SK-N-SH treated with all-trans-retinoic acid at 6 μM for 48 hours (cell line): ENCODE measurements around the gene S100A3.
A peak's percentile ranks its signal among the peaks of the same experiment; 100 is the strongest.

Experiments used
- ATAC-seq: fragments of 200-7000 bp; cut with Tn5 transposase; 3 replicates; pipeline ENCODE4 v1.9.1; 2020; ENCODE audit warnings: mild to moderate bottlenecking, moderate library complexity
- ARNTL ChIP-seq: fragments of 450-650 bp; formaldehyde crosslinking; IDR thresholded peaks from 2 replicates; pipeline ENCODE4 v1.5.0; 2020; ENCODE audit warnings: low read depth, mild to moderate bottlenecking, moderate library complexity, borderline replicate concordance
- BACH2 ChIP-seq: fragments of 250-450 bp; sonication (Bioruptor Pico); IDR thresholded peaks from 2 replicates; pipeline ENCODE4 v1.9.0; 2021; ENCODE audit warnings: mild to moderate bottlenecking, borderline replicate concordance
- CREB5 ChIP-seq: fragments of 250-450 bp; sonication (Bioruptor Pico); IDR thresholded peaks from 2 replicates; pipeline ENCODE4 v1.5.1; 2020; ENCODE audit warnings: low read depth, mild to moderate bottlenecking, moderate library complexity
- CSDC2 ChIP-seq: fragments of 250-450 bp; sonication (Bioruptor Pico); IDR thresholded peaks from 2 replicates; pipeline ENCODE4 v1.5.0; 2020; ENCODE audit warnings: mild to moderate bottlenecking, moderate library complexity
- CSRNP3 ChIP-seq: fragments of 250-450 bp; sonication (Bioruptor Pico); IDR thresholded peaks from 2 replicates; pipeline ENCODE4 v1.5.1; 2021; ENCODE audit warnings: mild to moderate bottlenecking, moderate library complexity
- ESRRG ChIP-seq: fragments of 250-450 bp; sonication (Bioruptor Pico); IDR thresholded peaks from 2 replicates; pipeline ENCODE4 v1.6.1; 2021; ENCODE audit warnings: mild to moderate bottlenecking
- GLIS3 ChIP-seq: fragments of 250-450 bp; sonication (Bioruptor Pico); IDR thresholded peaks from 2 replicates; pipeline ENCODE4 v1.5.0; 2020; ENCODE audit warnings: mild to moderate bottlenecking, moderate library complexity
- ISL1 ChIP-seq: fragments of 250-450 bp; sonication (Bioruptor Pico); IDR thresholded peaks from 2 replicates; pipeline ENCODE4 v2.1.2; 2022; ENCODE audit warnings: mild to moderate bottlenecking, moderate library complexity
- OSR1 ChIP-seq: fragments of 250-450 bp; sonication (Bioruptor Pico); IDR thresholded peaks from 2 replicates; pipeline ENCODE4 v1.8.0; 2022; ENCODE audit warnings: moderate library complexity, mild to moderate bottlenecking, inconsistent platforms
- PATZ1 ChIP-seq: fragments of 250-450 bp; sonication (Bioruptor Pico); IDR thresholded peaks from 2 replicates; pipeline ENCODE4 v1.8.0; 2020; ENCODE audit warnings: mild to moderate bottlenecking, moderate library complexity, borderline replicate concordance
- PPARA ChIP-seq: fragments of 250-450 bp; sonication (Bioruptor Pico); IDR thresholded peaks from 2 replicates; pipeline ENCODE4 v1.5.0; 2020; ENCODE audit warnings: mild to moderate bottlenecking, borderline replicate concordance
- RARB ChIP-seq: fragments of 250-450 bp; sonication (Bioruptor Pico); IDR thresholded peaks from 2 replicates; pipeline ENCODE4 v1.8.0; 2021; ENCODE audit warnings: mild to moderate bottlenecking, moderate library complexity
- SNAI2 ChIP-seq: fragments of 250-450 bp; sonication (Bioruptor Pico); IDR thresholded peaks from 2 replicates; pipeline ENCODE4 v1.5.0; 2020; ENCODE audit warnings: mild to moderate bottlenecking, moderate library complexity
- TCF4 ChIP-seq: fragments of 250-450 bp; sonication (Bioruptor Pico); IDR thresholded peaks from 2 replicates; pipeline ENCODE4 v1.8.0; 2021; ENCODE audit warnings: mild to moderate bottlenecking, moderate library complexity, borderline replicate concordance
- TOX ChIP-seq: fragments of 250-450 bp; sonication (Bioruptor Pico); IDR thresholded peaks from 2 replicates; pipeline ENCODE4 v1.8.0; 2021; ENCODE audit warnings: mild to moderate bottlenecking, moderate library complexity, borderline replicate concordance
- TSHZ2 ChIP-seq: fragments of 250-450 bp; sonication (Bioruptor Pico); IDR thresholded peaks from 2 replicates; pipeline ENCODE4 v1.5.0; 2020; ENCODE audit warnings: mild to moderate bottlenecking, moderate library complexity
- ZC3H10 ChIP-seq: fragments of 250-450 bp; sonication (Bioruptor Pico); IDR thresholded peaks from 2 replicates; pipeline ENCODE4 v1.5.1; 2021; ENCODE audit warnings: mild to moderate bottlenecking, moderate library complexity
- ZFP3 ChIP-seq: fragments of 250-450 bp; sonication (Bioruptor Pico); IDR thresholded peaks from 2 replicates; pipeline ENCODE4 v1.5.0; 2020; ENCODE audit warnings: mild to moderate bottlenecking, moderate library complexity
- ZFP30 ChIP-seq: fragments of 450-650 bp; formaldehyde crosslinking; IDR thresholded peaks from 2 replicates; pipeline ENCODE4 v1.5.0; 2022; ENCODE audit warnings: mild to moderate bottlenecking, moderate library complexity
- ZNF565 ChIP-seq: fragments of 450-650 bp; formaldehyde crosslinking; conservative IDR thresholded peaks from 2 replicates; pipeline ENCODE4 v1.5.0; 2020; ENCODE audit warnings: low read depth, mild to moderate bottlenecking, moderate library complexity
- ZNF70 ChIP-seq: fragments of 450-650 bp; formaldehyde crosslinking; IDR thresholded peaks from 2 replicates; pipeline ENCODE4 v1.5.0; 2020; ENCODE audit warnings: mild to moderate bottlenecking, moderate library complexity
- ZNF8 ChIP-seq: fragments of 450-650 bp; formaldehyde crosslinking; IDR thresholded peaks from 2 replicates; pipeline ENCODE4 v1.5.0; 2020; ENCODE audit warnings: mild to moderate bottlenecking, moderate library complexity

S100A3 gene

GRCh38 chr1:153509036-153509435 lies 40.0 kb downstream of the S100A3 start:
- no peak for ATAC-seq
- TF ChIP-seq ZNF70 (CRISPR knock-in tag) (no peak), RARB (no peak), PATZ1 (CRISPR knock-in tag) (no peak), ZFP3 (CRISPR knock-in tag) (no peak), BACH2 (CRISPR knock-in tag) (no peak), CREB5 (CRISPR knock-in tag) (no peak)

- TF ChIP-seq PATZ1 (CRISPR knock-in tag) (no peak), ZNF565 (CRISPR knock-in tag) (no peak), ZFP3 (CRISPR knock-in tag) (no peak), ZFP30 (CRISPR knock-in tag) (no peak), CSRNP3 (no peak), ARNTL (CRISPR knock-in tag) (no peak), ZC3H10 (CRISPR knock-in tag) (no peak), ZNF8 (CRISPR knock-in tag) (no peak)
- TF ChIP-seq, all 23 proteins: peak for 0
- no peak for ATAC-seq
Measured at GRCh38 chr1:153507926-153508583, 41.0 kb downstream of the S100A3 start.

- peak; percentile 87 for ATAC-seq
- 0 out of 2 replicates have a peak, but pooled peaks have one; percentile 20 for TF ChIP-seq CSDC2 (CRISPR knock-in tag)
- TF ChIP-seq ZC3H10 (CRISPR knock-in tag), result peak; percentile 6; the same call in 1 of the 2 replicates
- no peak for TF ChIP-seq ZNF565 (CRISPR knock-in tag)
- no peak for TF ChIP-seq ISL1 (CRISPR knock-in tag)
- no peak for TF ChIP-seq PATZ1 (CRISPR knock-in tag)
- TF ChIP-seq PPARA, result no peak
- no peak for TF ChIP-seq CREB5 (CRISPR knock-in tag)
- TF ChIP-seq RARB, result peak; percentile 62; the same call in 1 of the 2 replicates
- TF ChIP-seq ZFP3 (CRISPR knock-in tag), result peak; percentile 39; the same call in 1 of the 2 replicates
- no peak for TF ChIP-seq ZFP30 (CRISPR knock-in tag)
- TF ChIP-seq TSHZ2 (CRISPR knock-in tag), result no peak
- TF ChIP-seq OSR1, result peak; percentile 76
- TF ChIP-seq GLIS3 (CRISPR knock-in tag), result no peak
- no peak for TF ChIP-seq ZNF8 (CRISPR knock-in tag)
- no peak for TF ChIP-seq CSRNP3
- 0 out of 2 replicates have a peak, but pooled peaks have one; percentile 62 for TF ChIP-seq TOX
- no peak for TF ChIP-seq ESRRG (CRISPR knock-in tag)
- no peak for TF ChIP-seq TCF4 (CRISPR knock-in tag)
- TF ChIP-seq SNAI2 (CRISPR knock-in tag), result no peak
Measured at GRCh38 chr1:153506831-153507413, 42.1 kb downstream of the S100A3 start.
